Liver (tissue), 3 donors: ENCODE data around the gene WDR49.

Source experiments
- FOXA1 ChIP-seq: IDR thresholded peaks from 2 replicates; pipeline ENCODE4 v1.6.1; 2016; ENCODE audit warnings: antibody characterized with exemption
- GABPA ChIP-seq, 2 donors: IDR thresholded peaks in 1 of 2; conservative IDR thresholded peaks in 1 of 2; 2 replicates each; pipeline ENCODE4 v1.6.1; 2016; ENCODE audit warnings: antibody characterized with exemption in 2 of 2, mild to moderate bottlenecking in 1 of 2, moderate library complexity in 1 of 2
- MAX ChIP-seq: IDR thresholded peaks from 2 replicates; pipeline ENCODE4 v1.6.1; 2016; ENCODE audit warnings: antibody characterized with exemption
- NR2F2 ChIP-seq: IDR thresholded peaks from 2 replicates; pipeline ENCODE4 v1.6.1; 2016; ENCODE audit warnings: antibody characterized with exemption
- SP1 ChIP-seq: IDR thresholded peaks from 2 replicates; pipeline ENCODE4 v1.6.1; 2018; ENCODE audit warnings: antibody characterized with exemption, mild to moderate bottlenecking
- TAF1 ChIP-seq: conservative IDR thresholded peaks from 2 replicates; pipeline ENCODE4 v1.6.1; 2016; ENCODE audit warnings: antibody characterized with exemption, mild to moderate bottlenecking
- YY1 ChIP-seq: IDR thresholded peaks from 2 replicates; pipeline ENCODE4 v1.6.1; 2016; ENCODE audit warnings: antibody characterized with exemption, mild to moderate bottlenecking
- ZBTB33 ChIP-seq: IDR thresholded peaks from 2 replicates; pipeline ENCODE4 v1.6.1; 2016; ENCODE audit warnings: antibody characterized with exemption
- TF ChIP-seq, protein P1 (sequence below): fragments of 150-350 bp; IDR thresholded peaks from 2 replicates; pipeline ENCODE4 v1.5.1; 2017; ENCODE audit warnings: improper control_type of control experiment, low read depth, low read length; ENCODE audit not compliant: missing input control
- TF ChIP-seq, protein P2 (sequence below): IDR thresholded peaks from 2 replicates; pipeline ENCODE4 v1.6.1; 2016; ENCODE audit warnings: antibody characterized with exemption
- donor health status: healthy.
- donor health status: healthy.

- TF ChIP-seq, protein P1, sequence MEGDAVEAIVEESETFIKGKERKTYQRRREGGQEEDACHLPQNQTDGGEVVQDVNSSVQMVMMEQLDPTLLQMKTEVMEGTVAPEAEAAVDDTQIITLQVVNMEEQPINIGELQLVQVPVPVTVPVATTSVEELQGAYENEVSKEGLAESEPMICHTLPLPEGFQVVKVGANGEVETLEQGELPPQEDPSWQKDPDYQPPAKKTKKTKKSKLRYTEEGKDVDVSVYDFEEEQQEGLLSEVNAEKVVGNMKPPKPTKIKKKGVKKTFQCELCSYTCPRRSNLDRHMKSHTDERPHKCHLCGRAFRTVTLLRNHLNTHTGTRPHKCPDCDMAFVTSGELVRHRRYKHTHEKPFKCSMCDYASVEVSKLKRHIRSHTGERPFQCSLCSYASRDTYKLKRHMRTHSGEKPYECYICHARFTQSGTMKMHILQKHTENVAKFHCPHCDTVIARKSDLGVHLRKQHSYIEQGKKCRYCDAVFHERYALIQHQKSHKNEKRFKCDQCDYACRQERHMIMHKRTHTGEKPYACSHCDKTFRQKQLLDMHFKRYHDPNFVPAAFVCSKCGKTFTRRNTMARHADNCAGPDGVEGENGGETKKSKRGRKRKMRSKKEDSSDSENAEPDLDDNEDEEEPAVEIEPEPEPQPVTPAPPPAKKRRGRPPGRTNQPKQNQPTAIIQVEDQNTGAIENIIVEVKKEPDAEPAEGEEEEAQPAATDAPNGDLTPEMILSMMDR, result no peak
- TF ChIP-seq FOXA1 (no peak), MAX (no peak), YY1 (no peak), GABPA (IDR thresholded peaks at IDR 0.05 in 1 of 2, conservative IDR thresholded peaks at IDR 0.05 in 1 of 2) (no peak), SP1 (no peak), NR2F2 (no peak), ZBTB33 (no peak), TAF1 (no peak)
- TF ChIP-seq, protein P2, sequence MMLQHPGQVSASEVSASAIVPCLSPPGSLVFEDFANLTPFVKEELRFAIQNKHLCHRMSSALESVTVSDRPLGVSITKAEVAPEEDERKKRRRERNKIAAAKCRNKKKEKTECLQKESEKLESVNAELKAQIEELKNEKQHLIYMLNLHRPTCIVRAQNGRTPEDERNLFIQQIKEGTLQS, result no peak
Observed at GRCh38 chr3:167691366-167691765, 37.6 kb upstream of the WDR49 start.
